ENCODE data around the gene ANXA11. TPM values are rescaled to one million over a fixed set of nuclear protein-coding genes. Genes with fewer than 3 reads are reported as not detected.
"Not testable (repeated sequence)": the region's sequence is repeated elsewhere in the genome, so short reads cannot be mapped to it uniquely, and the experiment has no call there.

The ANXA11 gene
- total RNA-seq (2014; rRNA removed; shearing (Covaris generic)) (38.9 and 42.3 TPM in 2 replicates), polyA plus RNA-seq (2016; fragmentation: Nextera tagmentation; extraction: Ambion mirVana) (70.0 and 73.7 TPM in 2 replicates)
- long read RNA-seq, full-length matches to known transcripts = 51 of 64 reads
- long read RNA-seq, partial matches to known transcripts = 4 of 64 reads
- long read RNA-seq, other reads (novel, unspliced or antisense) = 9 of 64 reads

GRCh38 chr10:80205477-80206276 lies at the start of gene ANXA11:
Gene ANXA11 (minus strand): TSS chr10:80205537. CDS start chr10:80172861, 32,676 bp downstream.
- peaks cover 34% of the 10 kb centered on the region for H3K79me2 ChIP-seq (replicated peaks; ENCODE audit: insufficient read depth)

GRCh38 chr10:80254726-80255125 lies 49.4 kb upstream of the ANXA11 start:
- DNase-seq (ENCODE audit: low spot score); H3K79me2 ChIP-seq (replicated peaks; ENCODE audit: insufficient read depth); H3K36me3 Mint-ChIP-seq (ENCODE audit: low read depth); H2AFZ ChIP-seq; H3K4me1 Mint-ChIP-seq; H4K20me1 ChIP-seq (replicated peaks; ENCODE audit: insufficient read depth); H3K27me3 Mint-ChIP-seq (ENCODE audit: insufficient read depth, low read depth, poor library complexity); H3K27ac Mint-ChIP-seq; H3K4me2 ChIP-seq; H3K4me3 ChIP-seq; H3K36me3 ChIP-seq (ENCODE audit: insufficient read depth); H3K9me3 Mint-ChIP-seq; H3K4me1 ChIP-seq (ENCODE audit: insufficient read depth); ATAC-seq; H3F3A ChIP-seq (replicated peaks; ENCODE audit: low read depth); H3K27ac ChIP-seq (ENCODE audit: low read depth); H3K27me3 ChIP-seq (ENCODE audit: insufficient read depth); H3K4me3 Mint-ChIP-seq; H3K9me2 ChIP-seq (ENCODE audit: insufficient read depth): not testable (repeated sequence)

More at GRCh38 chr10:80205477-80206276, at the start of gene ANXA11:
- H3K4me1 Mint-ChIP-seq = peaks cover 55% of the 10 kb centered on the region
- H3K27me3 Mint-ChIP-seq (ENCODE audit: insufficient read depth, low read depth, poor library complexity) = peaks cover 19% of the 10 kb centered on the region
- Histone ChIP-seq H3K27ac (ENCODE audit: low read depth) (peak within 1 kb of the TSS; percentile 81; the same call in 1 of the 2 replicates), H3K4me2 (peak within 1 kb of the TSS; percentile 88), H4K20me1 (replicated peaks; ENCODE audit: insufficient read depth) (peaks cover 10% of the 10 kb centered on the region), H3K4me3 (peak within 1 kb of the TSS; percentile 73), H3K4me1 (ENCODE audit: insufficient read depth) (peaks cover 34% of the 10 kb centered on the region), H3K9me2 (ENCODE audit: insufficient read depth) (no peaks in the 10 kb centered on the region), H3K36me3 (ENCODE audit: insufficient read depth) (no peaks in the 10 kb centered on the region; the same call in 1 of the 2 replicates), H3K27me3 (ENCODE audit: insufficient read depth) (peaks cover 31% of the 10 kb centered on the region), H3F3A (replicated peaks; ENCODE audit: low read depth) (peaks cover 4% of the 10 kb centered on the region; the same call in 1 of the 2 replicates), H2AFZ (peak within 1 kb of the TSS; percentile 70)
- H3K9me3 Mint-ChIP-seq = no peaks in the 10 kb centered on the region
- DNase-seq (ENCODE audit: low spot score) (peak; percentile 87), ATAC-seq (peak; percentile 70)
- peak; percentile 70 for TF ChIP-seq POLR2AphosphoS5 (IDR thresholded peaks at IDR 0.05; ENCODE audit: low read depth)
- TF ChIP-seq JUNB (IDR thresholded peaks at IDR 0.05; ENCODE audit: unreplicated experiment) = no peak
- peak within 1 kb of the TSS; percentile 77 for H3K4me3 Mint-ChIP-seq
- no peak within 1 kb of the TSS; the same call in 1 of the 2 replicates for H3K27ac Mint-ChIP-seq
- no peaks in the 10 kb centered on the region; the same call in 2 of the 3 replicates for H3K36me3 Mint-ChIP-seq (ENCODE audit: low read depth)

- H3K79me2 ChIP-seq (replicated peaks; ENCODE audit: insufficient read depth); H3K27me3 ChIP-seq (ENCODE audit: insufficient read depth); H3K9me3 Mint-ChIP-seq; H3K36me3 ChIP-seq (ENCODE audit: insufficient read depth); H3K27ac Mint-ChIP-seq; H3K27me3 Mint-ChIP-seq (ENCODE audit: insufficient read depth, low read depth, poor library complexity); DNase-seq (ENCODE audit: low spot score); H2AFZ ChIP-seq; H3K4me1 ChIP-seq (ENCODE audit: insufficient read depth); H3K9me2 ChIP-seq (ENCODE audit: insufficient read depth); ATAC-seq; H3K36me3 Mint-ChIP-seq (ENCODE audit: low read depth); H3F3A ChIP-seq (replicated peaks; ENCODE audit: low read depth); H3K4me2 ChIP-seq; H3K4me1 Mint-ChIP-seq; H3K4me3 Mint-ChIP-seq; H3K27ac ChIP-seq (ENCODE audit: low read depth); H4K20me1 ChIP-seq (replicated peaks; ENCODE audit: insufficient read depth); H3K4me3 ChIP-seq: not testable (repeated sequence)
These were observed 48.6 kb upstream of the ANXA11 start for GRCh38 chr10:80253963-80254271.

Data from GM23338 (cell line).